T-helper 2 cell treated with Interferon-gamma antibody and Interleukin-4, amounts not matched to agents 5 μg/mL and 100 μg/mL, for 36 hours (primary cell): ENCODE results near the gene ENPP1.

Experiments used
- DNase-seq: peaks from one replicate; pipeline ENCODE4 v3.0.0; 2021; ENCODE audit warnings: low spot score
- H3K27ac Mint-ChIP-seq: one replicate; pipeline ENCODE4 v1.8.0; 2021; ENCODE audit warnings: mild to moderate bottlenecking, mixed read lengths
- H3K27me3 Mint-ChIP-seq: one replicate; pipeline ENCODE4 v1.8.0; 2021; ENCODE audit warnings: low read depth, mixed read lengths
- H3K36me3 Mint-ChIP-seq: one replicate; pipeline ENCODE4 v1.8.0; 2021; ENCODE audit warnings: low read depth, mixed read lengths
- H3K4me1 Mint-ChIP-seq: one replicate; pipeline ENCODE4 v1.8.0; 2021; ENCODE audit warnings: low read depth, mixed read lengths
- H3K4me3 Mint-ChIP-seq: one replicate; pipeline ENCODE4 v1.8.0; 2022; ENCODE audit warnings: mild to moderate bottlenecking, moderate library complexity, mixed read lengths
- H3K9me3 Mint-ChIP-seq: one replicate; pipeline ENCODE4 v1.8.0; 2021; ENCODE audit warnings: mixed read lengths

ENPP1 gene

GRCh38 chr6:131825946-131826345, 18.1 kb downstream of the ENPP1 start:
- Mint-ChIP-seq H3K27me3 (peaks cover 13% of the 10 kb centered on the region), H3K36me3 (no peaks in the 10 kb centered on the region), H3K9me3 (no peaks in the 10 kb centered on the region), H3K4me1 (peaks cover 8% of the 10 kb centered on the region), H3K27ac (no peak overlapping the region), H3K4me3 (no peak overlapping the region)
- no peak for DNase-seq

GRCh38 chr6:131828080-131828479, 20.3 kb downstream of the ENPP1 start:
- Mint-ChIP-seq H3K4me3 (no peak overlapping the region), H3K27ac (no peak overlapping the region), H3K9me3 (no peaks in the 10 kb centered on the region), H3K36me3 (no peaks in the 10 kb centered on the region), H3K27me3 (peaks cover 17% of the 10 kb centered on the region), H3K4me1 (peaks cover 8% of the 10 kb centered on the region)
- DNase-seq, result no peak

- no peaks in the 10 kb centered on the region for H3K36me3 Mint-ChIP-seq
- peaks cover 20% of the 10 kb centered on the region for H3K27me3 Mint-ChIP-seq
- no peaks in the 10 kb centered on the region for H3K9me3 Mint-ChIP-seq
- DNase-seq, result no peak
- no peak overlapping the region for H3K4me3 Mint-ChIP-seq
- peaks cover 8% of the 10 kb centered on the region for H3K4me1 Mint-ChIP-seq
- H3K27ac Mint-ChIP-seq, result no peak overlapping the region
Observed at GRCh38 chr6:131828951-131829350, 21.1 kb downstream of the ENPP1 start.

GRCh38 chr6:131831392-131831791, 23.6 kb downstream of the ENPP1 start:
- no peak for DNase-seq
- Mint-ChIP-seq H3K4me3 (no peak overlapping the region), H3K4me1 (peaks cover 6% of the 10 kb centered on the region), H3K27ac (no peak overlapping the region), H3K27me3 (peaks cover 19% of the 10 kb centered on the region), H3K9me3 (no peaks in the 10 kb centered on the region), H3K36me3 (no peaks in the 10 kb centered on the region)

- no peaks in the 10 kb centered on the region for H3K9me3 Mint-ChIP-seq
- peaks cover 18% of the 10 kb centered on the region for H3K27me3 Mint-ChIP-seq
- peaks cover 6% of the 10 kb centered on the region for H3K4me1 Mint-ChIP-seq
- H3K36me3 Mint-ChIP-seq, result no peaks in the 10 kb centered on the region
- no peak overlapping the region for H3K4me3 Mint-ChIP-seq
- DNase-seq, result no peak
- no peak overlapping the region for H3K27ac Mint-ChIP-seq
Observed at GRCh38 chr6:131831886-131832285, 24.1 kb downstream of the ENPP1 start.

GRCh38 chr6:131832363-131832762, 24.5 kb downstream of the ENPP1 start:
- no peak for DNase-seq
- peaks cover 6% of the 10 kb centered on the region for H3K4me1 Mint-ChIP-seq
- H3K27me3 Mint-ChIP-seq, result peaks cover 18% of the 10 kb centered on the region
- no peak overlapping the region for H3K4me3 Mint-ChIP-seq
- H3K9me3 Mint-ChIP-seq, result no peaks in the 10 kb centered on the region
- no peak overlapping the region for H3K27ac Mint-ChIP-seq
- H3K36me3 Mint-ChIP-seq, result no peaks in the 10 kb centered on the region

- Mint-ChIP-seq H3K27ac (no peak overlapping the region), H3K9me3 (no peaks in the 10 kb centered on the region), H3K4me1 (no peaks in the 10 kb centered on the region), H3K4me3 (no peak overlapping the region), H3K36me3 (no peaks in the 10 kb centered on the region), H3K27me3 (peaks cover 32% of the 10 kb centered on the region)
- no peak for DNase-seq
Observed at GRCh38 chr6:131838051-131838450, 30.2 kb downstream of the ENPP1 start.

GRCh38 chr6:131839388-131839787, 31.6 kb downstream of the ENPP1 start:
- Mint-ChIP-seq H3K27me3 (peaks cover 35% of the 10 kb centered on the region), H3K27ac (no peak overlapping the region), H3K4me1 (no peaks in the 10 kb centered on the region), H3K36me3 (no peaks in the 10 kb centered on the region), H3K4me3 (no peak overlapping the region), H3K9me3 (no peaks in the 10 kb centered on the region)
- DNase-seq, result no peak

- no peaks in the 10 kb centered on the region for H3K9me3 Mint-ChIP-seq
- no peak overlapping the region for H3K27ac Mint-ChIP-seq
- peaks cover 37% of the 10 kb centered on the region for H3K27me3 Mint-ChIP-seq
- no peaks in the 10 kb centered on the region for H3K36me3 Mint-ChIP-seq
- DNase-seq, result no peak
- H3K4me3 Mint-ChIP-seq, result no peak overlapping the region
- H3K4me1 Mint-ChIP-seq, result no peaks in the 10 kb centered on the region
Observed at GRCh38 chr6:131840441-131840840, 32.6 kb downstream of the ENPP1 start.

- Mint-ChIP-seq H3K36me3 (no peaks in the 10 kb centered on the region), H3K9me3 (no peaks in the 10 kb centered on the region), H3K4me3 (no peak overlapping the region), H3K27me3 (peaks cover 39% of the 10 kb centered on the region), H3K4me1 (no peaks in the 10 kb centered on the region), H3K27ac (no peak overlapping the region)
- no peak for DNase-seq
Observed at GRCh38 chr6:131840936-131841583, 33.2 kb downstream of the ENPP1 start.

- H3K27ac Mint-ChIP-seq, result no peak overlapping the region
- H3K9me3 Mint-ChIP-seq, result no peaks in the 10 kb centered on the region
- no peak overlapping the region for H3K4me3 Mint-ChIP-seq
- H3K27me3 Mint-ChIP-seq, result peaks cover 31% of the 10 kb centered on the region
- no peaks in the 10 kb centered on the region for H3K36me3 Mint-ChIP-seq
- H3K4me1 Mint-ChIP-seq, result no peaks in the 10 kb centered on the region
- no peak for DNase-seq
Observed at GRCh38 chr6:131843768-131844167, 35.9 kb downstream of the ENPP1 start.

- H3K4me3 Mint-ChIP-seq, result no peak overlapping the region
Observed at GRCh38 chr6:131844243-131844841, 36.5 kb downstream of the ENPP1 start.

GRCh38 chr6:131846023-131846663, 38.3 kb downstream of the ENPP1 start:
- H3K36me3 Mint-ChIP-seq, result no peaks in the 10 kb centered on the region
- H3K4me1 Mint-ChIP-seq, result no peaks in the 10 kb centered on the region
- no peak for DNase-seq
- no peak overlapping the region for H3K27ac Mint-ChIP-seq
- H3K9me3 Mint-ChIP-seq, result no peaks in the 10 kb centered on the region
- H3K4me3 Mint-ChIP-seq, result no peak overlapping the region
- peaks cover 20% of the 10 kb centered on the region for H3K27me3 Mint-ChIP-seq

More at GRCh38 chr6:131844243-131844841, 36.5 kb downstream of the ENPP1 start:
- H3K4me1 Mint-ChIP-seq, result no peaks in the 10 kb centered on the region
- H3K27ac Mint-ChIP-seq, result no peak overlapping the region
- H3K36me3 Mint-ChIP-seq, result no peaks in the 10 kb centered on the region
- DNase-seq, result no peak
- H3K9me3 Mint-ChIP-seq, result no peaks in the 10 kb centered on the region
- peaks cover 25% of the 10 kb centered on the region for H3K27me3 Mint-ChIP-seq

GRCh38 chr6:131846905-131847304, 39.1 kb downstream of the ENPP1 start:
- no peaks in the 10 kb centered on the region for H3K4me1 Mint-ChIP-seq
- no peak overlapping the region for H3K4me3 Mint-ChIP-seq
- no peaks in the 10 kb centered on the region for H3K9me3 Mint-ChIP-seq
- no peak for DNase-seq
- H3K27me3 Mint-ChIP-seq, result peaks cover 14% of the 10 kb centered on the region
- no peak overlapping the region for H3K27ac Mint-ChIP-seq
- peaks cover 1% of the 10 kb centered on the region for H3K36me3 Mint-ChIP-seq
